GM19099 (cell line): ENCODE data around the gene RPS18.
A peak's percentile ranks its signal among the peaks of the same experiment; 100 is the strongest.

Source experiments
- POLR2A ChIP-seq: IDR thresholded peaks from 3 replicates; pipeline ENCODE4 v1.6.1; 2011; ENCODE audit warnings: low read depth; ENCODE audit not compliant: insufficient read length; ENCODE audit errors: extremely low read depth

RPS18 gene

GRCh38 chr6:33254591-33254990 is 17.3 kb upstream of the RPS18 start:
- no peak for TF ChIP-seq POLR2A

DNA sequence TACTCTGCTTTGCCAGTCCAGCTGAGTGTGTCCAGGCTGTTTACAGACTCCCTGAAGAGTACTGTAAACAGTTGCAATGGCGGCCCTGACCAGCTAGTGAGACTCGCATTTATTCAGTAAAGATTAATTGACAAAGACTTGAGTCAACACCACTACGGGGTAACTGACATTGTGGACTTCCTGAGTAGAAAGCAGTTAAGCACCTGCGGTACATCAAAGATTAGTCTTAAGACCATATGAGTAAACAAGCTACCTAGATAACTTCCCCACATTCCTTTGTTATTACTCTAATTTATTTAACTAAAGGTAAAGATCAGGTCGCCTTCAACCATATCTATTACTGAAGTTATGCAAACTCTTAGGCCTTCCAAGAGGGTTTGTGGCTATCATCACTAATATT is 12.8 kb upstream of the RPS18 start:
- TF ChIP-seq POLR2A = no peak

DNA sequence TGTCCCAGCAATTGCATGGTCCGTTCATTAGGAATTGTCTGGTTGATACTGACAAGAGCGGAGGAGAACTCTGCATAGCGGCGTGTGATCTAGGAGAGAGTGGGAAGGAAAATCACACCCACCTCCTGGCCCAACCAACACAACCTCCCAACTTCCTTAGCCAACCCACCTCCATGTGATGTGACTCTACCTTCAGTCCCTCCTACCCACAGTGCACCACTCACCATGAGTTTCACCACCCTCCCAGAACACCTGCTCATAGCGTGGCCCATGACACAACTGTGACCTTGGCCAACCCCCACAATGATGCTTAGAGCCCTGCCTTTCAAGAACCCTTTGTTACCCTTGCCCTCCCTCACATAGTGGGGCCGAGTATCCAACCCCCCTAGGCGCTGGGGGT is 7.9 kb upstream of the RPS18 start:
- no peak for TF ChIP-seq POLR2A

DNA sequence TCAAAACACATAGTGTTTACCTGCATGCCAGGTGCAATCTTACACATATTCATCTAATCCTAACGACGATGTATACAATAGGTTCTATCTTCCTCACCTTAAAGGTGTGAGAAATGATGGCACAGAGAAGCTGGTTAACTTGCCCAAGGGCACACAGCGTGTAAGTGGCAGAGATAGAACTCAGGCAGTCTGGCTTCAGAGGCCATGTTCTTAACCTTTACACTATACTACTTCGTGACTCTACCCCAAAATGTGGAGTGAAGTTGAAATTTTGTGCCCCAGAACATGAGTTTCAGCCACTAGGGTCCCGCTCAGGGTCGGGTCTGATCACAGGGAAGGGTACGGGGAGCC is 783 bp upstream of the RPS18 start:
- no peak for TF ChIP-seq POLR2A

DNA sequence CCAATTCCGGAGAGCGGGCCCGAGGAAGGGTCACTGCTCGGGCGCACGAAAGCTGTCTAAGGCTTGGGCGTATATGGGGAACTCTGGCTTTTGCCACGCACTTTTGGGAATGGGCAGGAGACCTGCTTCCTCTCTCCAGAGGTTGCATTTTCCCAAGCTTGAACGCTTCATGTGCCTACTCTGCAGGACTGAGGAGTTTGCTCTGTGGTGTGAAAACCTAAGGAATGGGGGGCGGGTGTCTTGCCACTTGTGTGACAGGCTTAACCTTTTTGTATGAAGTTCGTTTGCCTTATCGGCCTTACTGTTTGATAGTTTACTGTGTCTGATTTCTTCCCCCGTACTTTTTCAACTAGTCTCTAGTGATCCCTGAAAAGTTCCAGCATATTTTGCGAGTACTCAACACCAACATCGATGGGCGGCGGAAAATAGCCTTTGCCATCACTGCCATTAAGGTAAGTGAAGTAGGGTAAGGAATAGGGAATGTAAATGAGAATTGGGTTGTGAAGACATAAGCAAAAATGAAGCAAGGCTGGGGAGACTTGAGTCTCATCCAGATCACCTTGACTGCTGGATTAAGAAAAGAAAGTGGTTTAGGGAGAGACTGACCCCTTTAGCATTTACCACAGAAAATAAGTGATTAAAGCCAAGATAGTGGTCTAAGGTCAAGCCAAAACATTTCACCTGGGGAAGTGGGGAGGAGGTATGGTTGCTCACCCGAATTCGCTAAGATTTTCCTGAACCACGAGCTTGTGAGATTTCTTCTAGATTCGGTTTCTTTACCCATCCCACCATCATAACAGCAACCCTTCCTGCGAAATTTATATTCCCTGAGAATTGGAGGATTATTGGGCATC is 627 bp downstream of the RPS18 start:
- TF ChIP-seq POLR2A = no peak

- TF ChIP-seq POLR2A = peak; percentile 16
Observed at GRCh38 chr6:33273129-33273923, 1.5 kb downstream of the RPS18 start.

GRCh38 chr6:33273924-33274902 is 2.3 kb downstream of the RPS18 start:
- no peak for TF ChIP-seq POLR2A

GRCh38 chr6:33275795-33276580 is 4.1 kb downstream of the RPS18 start:
- TF ChIP-seq POLR2A = peak; percentile 36

GRCh38 chr6:33276581-33276863 is 4.6 kb downstream of the RPS18 start:
- TF ChIP-seq POLR2A = no peak

GRCh38 chr6:33276864-33277662 is 5.2 kb downstream of the RPS18 start, which contains the start of gene B3GALT4:
B3GALT4 (plus strand) TSS chr6:33277123; CDS start chr6:33277420, 297 bp downstream.
- TF ChIP-seq POLR2A = peak; percentile 86

GRCh38 chr6:33277663-33278391 is 6.0 kb downstream of the RPS18 start:
- no peak for TF ChIP-seq POLR2A

DNA sequence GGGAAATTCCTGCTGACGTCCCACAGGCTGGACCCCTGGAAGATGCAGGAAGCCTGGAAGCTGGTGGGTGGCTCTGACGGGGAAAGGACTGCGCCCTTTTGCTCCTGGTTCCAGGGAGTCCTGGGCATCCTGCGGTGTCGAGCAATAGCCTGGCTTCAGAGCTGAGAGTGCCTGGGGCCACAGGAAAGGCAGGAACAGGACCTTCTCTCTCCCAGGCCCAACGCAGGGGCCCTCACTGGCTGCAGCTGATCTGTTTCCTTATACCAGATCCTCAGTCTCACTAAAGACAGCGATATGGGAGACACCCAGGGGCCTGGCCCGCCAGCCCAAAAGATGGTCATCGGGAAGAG is 6.5 kb downstream of the RPS18 start:
- TF ChIP-seq POLR2A = no peak

DNA sequence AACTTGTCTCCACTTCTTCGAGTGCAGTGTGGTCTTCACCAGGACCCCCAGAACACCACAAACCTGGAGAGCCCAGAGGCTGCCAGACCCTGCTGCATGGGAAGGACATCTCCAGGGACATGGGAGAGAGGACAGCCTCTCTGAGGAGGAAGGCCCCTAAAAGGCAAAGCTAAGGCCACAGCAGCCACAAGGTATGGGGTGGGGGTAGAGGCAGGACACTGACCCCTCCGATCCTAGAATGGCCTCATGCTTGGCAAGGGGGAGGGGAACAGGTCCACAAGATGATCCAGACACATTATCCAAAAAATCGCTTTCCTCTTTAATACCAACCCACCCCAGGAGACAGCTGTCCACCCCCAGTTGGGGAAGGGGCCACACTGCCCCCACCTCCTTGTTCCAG is 6.9 kb downstream of the RPS18 start:
- no peak for TF ChIP-seq POLR2A
